Measurements from ENCODE around the gene DOCK10.

DOCK10 gene

DNA sequence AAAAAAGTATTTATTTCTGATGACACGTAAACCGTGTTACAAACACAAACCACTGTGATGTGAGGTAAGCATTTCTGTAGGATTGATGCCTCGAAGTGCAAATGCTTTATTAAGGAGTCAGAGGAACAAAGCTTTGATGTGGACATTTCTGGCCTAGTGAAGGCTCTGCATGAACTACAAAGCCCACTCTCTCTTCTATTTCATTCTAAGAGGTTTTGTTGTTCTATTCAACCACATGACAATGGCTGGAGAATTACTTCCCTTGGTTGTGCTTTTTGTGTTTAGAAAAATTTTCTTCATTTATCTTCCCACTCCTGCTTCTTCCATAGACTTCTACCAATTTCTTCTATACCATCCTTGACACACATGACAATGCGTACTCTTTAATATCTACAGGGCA lies 200.4 kb downstream of the DOCK10 start:
- FAIRE-seq (no peak), DNase-seq (ENCODE audit: insufficient read length, low spot score) (no peak)
- TF ChIP-seq, protein P1, sequence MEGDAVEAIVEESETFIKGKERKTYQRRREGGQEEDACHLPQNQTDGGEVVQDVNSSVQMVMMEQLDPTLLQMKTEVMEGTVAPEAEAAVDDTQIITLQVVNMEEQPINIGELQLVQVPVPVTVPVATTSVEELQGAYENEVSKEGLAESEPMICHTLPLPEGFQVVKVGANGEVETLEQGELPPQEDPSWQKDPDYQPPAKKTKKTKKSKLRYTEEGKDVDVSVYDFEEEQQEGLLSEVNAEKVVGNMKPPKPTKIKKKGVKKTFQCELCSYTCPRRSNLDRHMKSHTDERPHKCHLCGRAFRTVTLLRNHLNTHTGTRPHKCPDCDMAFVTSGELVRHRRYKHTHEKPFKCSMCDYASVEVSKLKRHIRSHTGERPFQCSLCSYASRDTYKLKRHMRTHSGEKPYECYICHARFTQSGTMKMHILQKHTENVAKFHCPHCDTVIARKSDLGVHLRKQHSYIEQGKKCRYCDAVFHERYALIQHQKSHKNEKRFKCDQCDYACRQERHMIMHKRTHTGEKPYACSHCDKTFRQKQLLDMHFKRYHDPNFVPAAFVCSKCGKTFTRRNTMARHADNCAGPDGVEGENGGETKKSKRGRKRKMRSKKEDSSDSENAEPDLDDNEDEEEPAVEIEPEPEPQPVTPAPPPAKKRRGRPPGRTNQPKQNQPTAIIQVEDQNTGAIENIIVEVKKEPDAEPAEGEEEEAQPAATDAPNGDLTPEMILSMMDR (IDR thresholded peaks at IDR 0.05; ENCODE audit: insufficient read depth, missing control alignments) = no peak

DNA sequence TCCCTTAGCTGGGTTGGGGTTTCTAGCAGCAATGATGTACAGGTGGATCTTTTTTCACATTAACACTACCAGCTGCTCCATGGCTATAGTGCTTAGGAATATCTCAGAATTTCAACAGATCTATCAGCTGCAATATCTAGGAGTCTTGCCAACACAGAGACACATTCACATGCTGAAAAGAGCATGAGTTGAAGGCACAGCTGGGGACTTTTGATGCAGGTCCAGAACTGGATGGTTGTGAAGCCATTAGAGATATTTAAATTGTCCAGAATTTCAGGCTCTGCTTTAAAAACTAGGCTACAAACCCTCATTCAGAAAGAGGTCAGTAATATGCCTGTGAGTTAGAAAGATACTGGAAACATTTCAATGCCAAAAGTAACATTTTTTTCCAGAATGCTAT lies 203.9 kb downstream of the DOCK10 start:
- FAIRE-seq = no peak

DNA sequence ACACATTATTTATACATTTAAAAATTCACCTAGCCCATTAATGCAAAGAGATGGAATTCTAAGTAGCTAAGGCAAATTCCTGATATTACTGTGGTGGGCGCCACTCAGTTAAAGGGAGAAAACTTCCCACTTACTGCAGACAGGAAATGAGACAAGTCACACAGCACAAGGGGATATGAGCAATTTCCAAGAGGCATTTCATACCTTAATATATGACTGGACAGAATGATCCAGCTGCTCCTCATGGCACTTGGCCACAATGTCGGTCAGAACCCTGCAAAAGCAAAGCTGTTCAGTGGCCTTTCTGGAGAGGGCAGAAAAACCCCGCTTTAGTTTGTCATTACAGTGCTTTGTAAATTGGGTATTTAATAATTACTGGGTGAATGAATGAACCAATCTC lies 204.7 kb downstream of the DOCK10 start:
- FAIRE-seq (no peak), DNase-seq (ENCODE audit: insufficient read length, low spot score) (no peak)
- TF ChIP-seq, protein P1 (IDR thresholded peaks at IDR 0.05; ENCODE audit: insufficient read depth, missing control alignments) = no peak

More for the DNA sequence above, 203.9 kb downstream of the DOCK10 start:
- TF ChIP-seq, protein P1 (IDR thresholded peaks at IDR 0.05; ENCODE audit: insufficient read depth, missing control alignments) = no peak
- no peak for DNase-seq (ENCODE audit: insufficient read length, low spot score)

DNA sequence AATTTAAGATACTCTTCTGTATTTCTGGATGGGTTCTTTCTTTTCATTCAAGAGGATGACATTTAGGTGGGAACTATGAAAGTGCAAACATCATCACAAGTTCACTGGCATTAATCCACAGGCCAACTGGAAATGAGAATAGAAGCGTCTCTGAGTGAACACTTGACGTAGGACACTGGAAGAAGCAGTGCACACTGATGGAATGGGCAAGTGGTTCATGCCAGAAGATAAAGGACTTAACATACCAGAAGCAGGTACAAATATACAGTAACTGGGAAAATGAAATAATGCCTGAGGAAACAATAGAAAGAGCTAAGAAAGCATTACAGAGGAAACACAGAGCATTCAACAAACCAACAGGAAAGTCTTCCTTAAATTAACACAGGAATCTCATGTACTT lies 205.2 kb downstream of the DOCK10 start:
- no peak for DNase-seq (ENCODE audit: insufficient read length, low spot score)
- TF ChIP-seq, protein P1 (IDR thresholded peaks at IDR 0.05; ENCODE audit: insufficient read depth, missing control alignments) = no peak
- no peak for FAIRE-seq

DNA sequence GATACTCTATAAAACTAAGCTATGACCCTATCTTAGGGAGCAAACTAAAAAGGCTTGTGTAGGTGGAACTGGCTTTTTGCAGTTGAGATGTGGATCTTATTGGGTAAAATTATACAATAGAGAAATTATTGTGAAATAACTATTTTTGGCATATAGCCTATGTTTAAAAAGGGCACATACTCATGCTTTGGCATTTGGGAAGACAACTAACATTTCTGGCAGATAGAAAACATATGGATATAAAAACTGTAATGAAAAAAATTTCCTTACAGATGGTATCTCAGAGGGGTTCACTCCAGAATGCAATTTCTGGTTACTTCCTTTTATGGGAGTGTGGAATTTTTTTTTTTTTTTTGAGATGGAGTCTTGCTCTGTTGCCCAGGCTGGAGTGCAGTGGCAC lies 206.0 kb downstream of the DOCK10 start:
- FAIRE-seq (no peak), DNase-seq (ENCODE audit: insufficient read length, low spot score) (no peak)
- TF ChIP-seq, protein P1 (IDR thresholded peaks at IDR 0.05; ENCODE audit: insufficient read depth, missing control alignments) = no peak

DNA sequence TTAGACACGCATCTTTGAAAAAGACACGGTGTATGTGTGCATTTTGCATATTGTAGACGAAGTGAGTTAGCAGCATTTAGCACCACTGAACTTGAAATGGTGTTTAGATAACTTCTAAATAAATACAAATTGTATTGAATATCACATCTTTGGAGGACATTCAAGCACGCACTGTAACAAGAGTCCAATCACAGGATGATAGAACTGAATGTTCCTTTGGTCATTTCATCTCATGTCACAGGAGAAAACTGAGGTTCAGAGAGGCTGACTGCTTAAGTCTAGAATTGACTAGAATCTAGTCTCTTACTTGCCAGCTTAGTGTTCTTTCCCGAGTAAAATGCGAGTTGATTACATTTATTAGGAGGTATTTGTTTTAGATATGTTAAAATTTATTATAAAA lies 206.9 kb downstream of the DOCK10 start:
- FAIRE-seq = no peak
- DNase-seq (ENCODE audit: insufficient read length, low spot score) = no peak
- TF ChIP-seq, protein P1 (IDR thresholded peaks at IDR 0.05; ENCODE audit: insufficient read depth, missing control alignments) = no peak

DNA sequence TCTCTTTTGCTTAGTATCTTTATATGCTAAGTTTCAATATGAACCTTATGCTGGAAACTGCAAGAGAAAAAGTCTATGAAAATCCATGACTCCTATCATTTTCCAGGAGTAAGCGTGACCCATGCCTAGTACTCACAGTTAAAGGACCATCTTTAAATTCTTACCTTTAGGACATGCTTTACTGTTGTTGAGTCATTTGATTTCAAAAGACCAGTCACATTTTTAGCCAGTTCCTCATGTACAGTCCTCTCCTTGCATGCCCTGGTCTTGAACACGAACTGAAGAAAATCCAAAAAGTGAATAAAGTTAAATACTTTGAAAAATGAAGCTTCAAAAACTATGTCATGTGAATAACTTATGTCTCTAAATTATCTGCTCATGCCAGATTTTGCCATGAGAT lies 208.3 kb downstream of the DOCK10 start:
- TF ChIP-seq, protein P1 (IDR thresholded peaks at IDR 0.05; ENCODE audit: insufficient read depth, missing control alignments) = no peak
- DNase-seq (ENCODE audit: insufficient read length, low spot score) = no peak
- no peak for FAIRE-seq

Measured in D721Med (cell line).